Ishikawa (cell line): ENCODE data around the gene ZNF454.

Source experiments
- CEBPB ChIP-seq: IDR thresholded peaks from 2 replicates; pipeline ENCODE4 v1.6.1; 2012
- CREB1 ChIP-seq: IDR thresholded peaks from 2 replicates; pipeline ENCODE4 v1.6.1; 2012; ENCODE audit warnings: low read depth
- EGR1 ChIP-seq: IDR thresholded peaks from 2 replicates; pipeline ENCODE4 v1.6.1; 2012
- EP300 ChIP-seq: IDR thresholded peaks from 2 replicates; pipeline ENCODE4 v1.6.1; 2012; ENCODE audit warnings: borderline replicate concordance
- FOXM1 ChIP-seq: IDR thresholded peaks from 2 replicates; pipeline ENCODE4 v1.6.1; 2012; ENCODE audit warnings: low read depth, borderline replicate concordance
- MAX ChIP-seq: IDR thresholded peaks from 2 replicates; pipeline ENCODE4 v1.6.1; 2012
- NFIC ChIP-seq: IDR thresholded peaks from 2 replicates; pipeline ENCODE4 v1.6.1; 2012
- RAD21 ChIP-seq: IDR thresholded peaks from 2 replicates; pipeline ENCODE4 v1.6.1; 2012; ENCODE audit warnings: low read depth
- TAF1 ChIP-seq: IDR thresholded peaks from 2 replicates; pipeline ENCODE4 v1.6.1; 2012; ENCODE audit warnings: low read depth, mild to moderate bottlenecking
- TCF12 ChIP-seq: IDR thresholded peaks from 2 replicates; pipeline ENCODE4 v1.6.1; 2012; ENCODE audit warnings: low read depth
- TEAD4 ChIP-seq: IDR thresholded peaks from 2 replicates; pipeline ENCODE4 v1.6.1; 2012
- USF1 ChIP-seq: IDR thresholded peaks from 2 replicates; pipeline ENCODE4 v1.6.1; 2012
- YY1 ChIP-seq: IDR thresholded peaks from 2 replicates; pipeline ENCODE4 v1.6.1; 2012; ENCODE audit warnings: low read depth
- ZBTB7A ChIP-seq: IDR thresholded peaks from 2 replicates; pipeline ENCODE4 v1.6.1; 2012; ENCODE audit warnings: low read depth
- TF ChIP-seq, protein P1 (sequence below): IDR thresholded peaks from 2 replicates; pipeline ENCODE4 v1.6.1; 2012; ENCODE audit warnings: low read depth, mild to moderate bottlenecking

ZNF454 gene

GRCh38 chr5:178994580-178995340 is 53.8 kb downstream of the ZNF454 start, which contains the start of gene GRM6:
TSS of gene GRM6 (minus strand) at chr5:178995320. CDS start at chr5:178994944, 376 bp downstream.
- TF ChIP-seq EGR1 (no peak), CREB1 (no peak), CEBPB (no peak), NFIC (no peak), RAD21 (no peak), EP300 (no peak), TEAD4 (no peak), USF1 (no peak), YY1 (no peak), ZBTB7A (no peak), MAX (no peak), FOXM1 (no peak), TAF1 (no peak), TCF12 (no peak)
- TF ChIP-seq, protein P1, sequence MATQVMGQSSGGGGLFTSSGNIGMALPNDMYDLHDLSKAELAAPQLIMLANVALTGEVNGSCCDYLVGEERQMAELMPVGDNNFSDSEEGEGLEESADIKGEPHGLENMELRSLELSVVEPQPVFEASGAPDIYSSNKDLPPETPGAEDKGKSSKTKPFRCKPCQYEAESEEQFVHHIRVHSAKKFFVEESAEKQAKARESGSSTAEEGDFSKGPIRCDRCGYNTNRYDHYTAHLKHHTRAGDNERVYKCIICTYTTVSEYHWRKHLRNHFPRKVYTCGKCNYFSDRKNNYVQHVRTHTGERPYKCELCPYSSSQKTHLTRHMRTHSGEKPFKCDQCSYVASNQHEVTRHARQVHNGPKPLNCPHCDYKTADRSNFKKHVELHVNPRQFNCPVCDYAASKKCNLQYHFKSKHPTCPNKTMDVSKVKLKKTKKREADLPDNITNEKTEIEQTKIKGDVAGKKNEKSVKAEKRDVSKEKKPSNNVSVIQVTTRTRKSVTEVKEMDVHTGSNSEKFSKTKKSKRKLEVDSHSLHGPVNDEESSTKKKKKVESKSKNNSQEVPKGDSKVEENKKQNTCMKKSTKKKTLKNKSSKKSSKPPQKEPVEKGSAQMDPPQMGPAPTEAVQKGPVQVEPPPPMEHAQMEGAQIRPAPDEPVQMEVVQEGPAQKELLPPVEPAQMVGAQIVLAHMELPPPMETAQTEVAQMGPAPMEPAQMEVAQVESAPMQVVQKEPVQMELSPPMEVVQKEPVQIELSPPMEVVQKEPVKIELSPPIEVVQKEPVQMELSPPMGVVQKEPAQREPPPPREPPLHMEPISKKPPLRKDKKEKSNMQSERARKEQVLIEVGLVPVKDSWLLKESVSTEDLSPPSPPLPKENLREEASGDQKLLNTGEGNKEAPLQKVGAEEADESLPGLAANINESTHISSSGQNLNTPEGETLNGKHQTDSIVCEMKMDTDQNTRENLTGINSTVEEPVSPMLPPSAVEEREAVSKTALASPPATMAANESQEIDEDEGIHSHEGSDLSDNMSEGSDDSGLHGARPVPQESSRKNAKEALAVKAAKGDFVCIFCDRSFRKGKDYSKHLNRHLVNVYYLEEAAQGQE, result no peak

DNA sequence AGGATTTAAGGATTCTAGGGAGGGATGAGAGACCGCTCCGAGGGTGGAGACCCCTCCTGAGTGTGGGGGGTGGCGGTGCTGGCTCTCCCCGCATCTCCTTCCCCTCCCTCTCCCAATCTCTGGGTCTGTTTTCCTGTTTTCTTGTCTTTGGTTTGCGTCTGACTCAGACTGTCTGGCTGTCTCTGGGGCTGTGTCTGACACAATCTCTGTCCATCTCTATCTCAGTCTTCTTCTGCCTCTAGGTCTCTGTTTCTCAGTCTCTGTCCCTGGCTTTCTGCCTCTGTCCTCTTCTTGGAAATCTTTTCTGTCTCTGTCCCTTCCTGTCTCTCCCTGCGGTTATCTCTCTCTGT is 54.3 kb downstream of the ZNF454 start:
- TF ChIP-seq NFIC, result no peak
- TF ChIP-seq FOXM1, result no peak
- TF ChIP-seq MAX, result no peak
- TF ChIP-seq YY1, result no peak
- TF ChIP-seq EGR1, result no peak
- TF ChIP-seq TAF1, result no peak
- TF ChIP-seq ZBTB7A, result no peak
- TF ChIP-seq USF1, result no peak
- TF ChIP-seq CEBPB, result no peak
- TF ChIP-seq CREB1, result no peak
- TF ChIP-seq, protein P1, result no peak
- TF ChIP-seq TEAD4, result no peak

- TF ChIP-seq MAX (no peak), EGR1 (no peak), TCF12 (no peak), RAD21 (no peak), NFIC (no peak), EP300 (no peak), CREB1 (no peak), FOXM1 (no peak), YY1 (no peak), CEBPB (no peak), ZBTB7A (no peak)
- TF ChIP-seq, protein P1, result no peak
These were observed 55.2 kb downstream of the ZNF454 start for GRCh38 chr5:178996156-178996555.

DNA sequence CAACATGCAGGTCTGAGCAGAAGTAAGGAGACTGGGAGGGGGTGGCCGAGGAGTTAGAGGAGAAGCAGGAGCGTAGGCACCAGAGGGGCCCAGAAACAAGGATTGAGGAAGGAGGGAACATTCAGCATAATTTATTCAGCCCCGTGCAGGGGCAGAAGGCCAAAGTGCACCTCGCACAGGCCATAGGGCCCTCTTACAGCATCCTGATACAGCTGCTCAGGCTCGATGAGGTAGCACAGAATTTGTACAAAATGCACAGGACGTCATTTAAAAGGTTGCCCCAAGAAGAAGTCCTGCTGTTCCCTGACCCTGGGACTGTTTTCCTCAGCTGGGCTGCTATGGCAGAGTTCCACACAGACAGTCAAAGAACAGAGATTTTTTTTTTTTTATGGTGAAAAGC is 56.2 kb downstream of the ZNF454 start:
- TF ChIP-seq CEBPB, result no peak
- no peak for TF ChIP-seq RAD21
- no peak for TF ChIP-seq USF1
- TF ChIP-seq FOXM1, result no peak
- no peak for TF ChIP-seq EP300
- TF ChIP-seq NFIC, result no peak
- no peak for TF ChIP-seq EGR1
- no peak for TF ChIP-seq TCF12
- TF ChIP-seq, protein P1, result no peak
- TF ChIP-seq ZBTB7A, result no peak
- no peak for TF ChIP-seq CREB1
- no peak for TF ChIP-seq MAX
- TF ChIP-seq YY1, result no peak
- TF ChIP-seq TEAD4, result no peak
